HG02571 (cell line): Measurements from ENCODE around the gene TEDDM1.

Experiments
- ATAC-seq: cut with Tn5 transposase; IDR thresholded peaks from one replicate; pipeline ENCODE4 v1.9.1; 2021; ENCODE audit warnings: mild to moderate bottlenecking, moderate library complexity; ENCODE audit not compliant: unreplicated experiment

TEDDM1 gene

DNA sequence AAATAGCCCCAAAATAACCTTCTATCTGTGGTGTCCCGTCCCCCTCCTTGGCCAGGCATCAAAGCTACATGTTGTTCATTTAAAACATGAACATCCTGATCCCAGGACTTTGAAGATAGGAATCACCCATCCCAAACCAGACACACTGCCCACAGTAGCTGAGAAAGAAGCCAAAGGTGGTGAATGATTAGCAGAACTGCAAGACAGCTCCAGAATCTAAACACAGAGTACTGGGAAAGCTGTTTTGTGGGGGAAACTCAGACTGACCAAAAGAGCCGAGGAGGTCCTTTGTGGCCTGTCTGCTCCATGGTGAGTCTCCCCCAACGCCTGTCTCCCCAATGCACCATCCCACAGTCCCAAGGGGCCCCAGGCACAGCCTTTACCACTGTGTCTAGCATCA lies 7.3 kb upstream of the TEDDM1 start:
- ATAC-seq = no peak

DNA sequence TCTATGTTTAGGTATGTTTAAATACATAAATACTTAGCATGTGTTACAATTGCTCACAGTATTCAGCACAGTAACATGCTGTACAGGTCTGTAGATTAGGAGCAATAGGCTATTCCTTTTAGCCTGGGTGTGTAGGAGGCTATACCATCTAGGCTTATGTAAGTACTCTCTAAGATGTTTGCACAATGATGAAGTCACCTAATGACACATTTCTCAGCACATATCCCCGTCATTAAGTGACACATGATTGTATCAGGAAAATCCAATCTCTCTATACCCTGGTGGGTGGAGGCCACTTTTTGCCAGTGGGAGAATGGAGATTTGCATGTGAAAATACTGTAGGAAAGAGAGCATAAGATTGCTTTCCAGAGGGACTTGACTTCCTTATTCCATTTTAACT lies 5.5 kb upstream of the TEDDM1 start:
- ATAC-seq = no peak

DNA sequence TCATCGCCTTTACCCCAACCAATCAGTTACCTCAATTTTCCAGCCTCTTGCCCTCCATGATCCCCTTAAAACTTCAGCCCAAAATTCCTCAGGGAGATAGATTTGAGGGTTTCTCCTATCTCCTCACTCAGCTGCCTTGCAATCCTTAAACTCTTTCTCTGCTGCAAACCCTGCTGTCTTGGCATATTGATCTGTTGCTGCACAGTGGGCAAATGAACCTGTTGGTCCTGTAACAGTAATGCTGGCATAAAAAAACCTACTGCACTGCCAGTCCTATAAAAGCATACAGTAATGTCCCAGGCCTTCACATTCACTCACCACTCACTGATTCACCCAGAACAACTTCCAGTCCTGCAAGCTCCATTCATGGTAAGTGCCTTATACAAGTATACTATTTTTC lies 5.1 kb upstream of the TEDDM1 start:
- no peak for ATAC-seq

DNA sequence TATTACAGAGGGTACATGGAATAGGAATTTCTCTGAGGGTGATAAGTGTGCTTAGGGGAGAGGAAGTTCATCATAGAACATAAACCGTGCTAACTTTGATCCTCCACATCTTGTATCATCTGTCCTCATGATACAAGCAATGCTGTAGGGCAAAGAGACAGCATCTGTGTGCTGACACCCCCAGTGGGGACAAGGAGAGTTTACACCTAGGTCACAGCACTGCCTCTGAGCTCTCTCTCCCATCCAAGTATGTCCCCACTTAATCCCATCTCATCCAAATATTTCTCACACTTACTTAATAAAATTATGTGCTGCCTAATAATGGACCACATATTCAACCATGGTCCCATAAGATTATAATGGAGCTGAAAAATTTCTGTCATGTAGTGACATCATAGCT lies 4.3 kb upstream of the TEDDM1 start:
- no peak for ATAC-seq

DNA sequence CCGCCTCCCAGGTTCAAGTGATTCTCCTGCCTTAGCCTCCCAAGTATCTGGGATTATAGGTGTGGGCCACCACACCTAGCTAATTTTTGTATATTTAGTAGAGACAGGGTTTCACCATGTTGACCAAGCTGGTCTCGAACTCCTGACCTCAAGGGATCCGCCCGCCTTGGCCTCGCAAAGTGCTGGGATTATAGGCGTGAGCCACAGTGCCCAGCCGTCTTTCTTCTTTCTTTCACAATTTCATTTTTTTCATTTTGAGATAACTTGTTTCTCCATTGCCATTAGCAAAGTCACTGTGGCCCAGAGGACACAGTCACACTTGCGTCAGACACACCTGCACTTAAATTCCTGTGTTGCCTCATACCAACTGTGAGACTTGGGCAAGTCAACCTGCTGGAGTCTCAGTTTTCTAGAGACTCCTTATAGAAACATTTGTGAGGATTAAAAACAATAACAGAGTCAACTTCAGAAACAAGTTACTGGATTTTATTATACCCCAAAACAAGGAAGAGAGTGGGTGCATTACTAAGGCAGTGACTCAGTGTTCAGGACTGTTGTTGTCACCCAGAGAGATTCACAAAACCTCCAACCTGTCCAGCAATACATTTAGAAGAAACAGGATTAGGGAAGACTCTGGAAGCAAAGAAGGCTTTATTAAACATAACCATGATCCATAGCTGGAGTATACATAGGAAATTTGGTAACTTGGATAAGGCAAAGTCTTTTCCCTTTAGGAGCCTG lies 2.6 kb downstream of the TEDDM1 start:
- no peak for ATAC-seq

DNA sequence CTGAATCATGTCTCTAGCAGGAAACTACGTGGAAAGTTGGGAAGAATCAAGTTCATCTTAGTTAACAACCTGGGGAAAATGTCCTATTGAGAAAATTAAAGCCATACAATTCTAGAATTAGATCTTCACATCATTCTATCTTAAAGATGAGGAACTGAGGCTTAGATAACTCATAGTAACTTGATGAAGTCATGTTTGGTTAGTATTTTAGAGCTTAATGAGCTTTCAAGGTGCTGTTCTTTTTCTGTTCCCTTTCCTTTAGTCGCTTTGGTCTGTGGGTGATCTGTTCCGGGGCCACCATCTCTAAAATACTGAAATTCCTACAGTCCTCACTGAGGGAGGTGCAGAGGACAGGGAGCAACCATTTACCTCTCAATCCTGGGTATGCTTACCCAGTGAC lies 4.6 kb downstream of the TEDDM1 start:
- ATAC-seq = no peak

DNA sequence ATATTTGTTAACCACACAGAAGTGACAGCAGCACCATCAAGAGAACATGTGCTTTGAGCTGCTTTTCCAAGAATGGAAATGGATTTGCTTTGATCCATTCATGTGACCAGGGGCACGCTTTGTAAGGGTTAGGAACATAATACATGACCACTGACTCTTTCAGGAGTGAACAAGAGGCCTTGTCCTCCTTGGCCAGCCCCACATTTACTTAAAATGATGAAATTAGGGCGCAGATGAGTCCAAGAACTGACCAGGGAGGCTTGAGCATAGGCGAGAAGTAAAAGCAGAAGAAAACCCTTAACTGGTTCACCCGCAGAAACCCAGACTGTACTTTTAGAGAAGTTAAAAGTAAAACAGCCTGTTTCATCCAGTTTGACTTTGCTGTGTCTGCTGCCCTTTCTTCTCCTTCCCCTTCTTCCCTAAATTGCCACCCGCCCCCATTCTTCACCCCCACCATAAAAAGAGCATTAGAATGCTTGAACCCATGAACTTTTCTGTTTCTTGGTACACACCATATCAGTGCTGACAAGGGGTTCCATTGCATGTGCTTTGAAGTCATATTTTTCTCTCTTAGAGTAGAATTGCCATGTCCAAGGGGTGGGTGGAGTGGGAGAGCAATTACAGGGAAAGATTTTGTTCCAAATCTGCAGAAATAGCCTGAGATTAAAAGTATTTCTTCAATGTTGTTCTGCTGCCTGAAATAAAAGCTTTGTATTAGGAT lies 6.3 kb downstream of the TEDDM1 start:
- no peak for ATAC-seq

DNA sequence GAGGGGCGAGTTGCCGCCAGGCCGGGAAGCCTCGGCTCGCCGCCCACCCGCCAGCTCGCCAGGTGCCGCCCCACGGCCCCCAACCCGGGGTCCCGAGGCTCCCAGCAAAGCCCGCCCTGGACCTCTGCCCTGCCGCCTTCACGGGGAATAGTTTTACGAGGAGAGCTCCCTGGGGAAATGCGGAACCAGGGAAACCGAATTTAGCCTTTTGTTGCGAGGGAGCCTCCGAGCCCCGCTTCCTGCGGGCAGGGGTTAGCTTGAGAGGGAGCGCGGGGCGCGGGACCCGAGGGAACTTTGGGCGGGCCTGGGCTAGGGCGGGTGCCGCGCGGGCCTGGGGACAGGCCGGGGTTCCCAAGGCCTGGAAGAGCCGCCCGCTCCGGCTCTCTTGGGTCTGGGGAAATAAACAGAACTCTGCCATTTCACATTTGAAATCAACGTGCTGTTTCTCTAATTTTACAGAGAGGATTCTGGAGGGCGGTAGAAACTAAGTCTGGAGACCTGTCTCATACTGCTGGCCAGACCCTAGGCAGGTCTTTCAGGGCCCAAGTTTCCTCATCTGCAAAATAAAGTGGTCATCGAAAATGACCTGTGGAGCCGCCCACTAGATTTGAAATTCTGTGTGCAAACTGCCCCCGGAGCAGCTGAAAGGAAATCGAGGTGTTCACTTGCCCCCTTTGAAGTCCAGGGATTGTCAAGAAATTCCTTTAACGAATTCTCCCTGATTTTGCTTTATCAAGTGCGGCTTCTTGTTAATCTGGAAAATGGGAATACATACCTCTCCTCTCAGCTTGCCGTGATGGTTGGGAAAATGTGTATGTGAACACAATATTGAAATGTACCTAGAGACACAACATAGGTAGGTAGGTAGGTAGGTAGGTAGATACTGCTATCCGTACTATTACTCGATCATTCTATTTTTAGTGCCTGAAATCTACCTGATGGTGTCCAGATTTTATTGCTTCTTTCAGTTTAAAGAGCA lies 8.1 kb downstream of the TEDDM1 start:
- ATAC-seq = no peak

DNA sequence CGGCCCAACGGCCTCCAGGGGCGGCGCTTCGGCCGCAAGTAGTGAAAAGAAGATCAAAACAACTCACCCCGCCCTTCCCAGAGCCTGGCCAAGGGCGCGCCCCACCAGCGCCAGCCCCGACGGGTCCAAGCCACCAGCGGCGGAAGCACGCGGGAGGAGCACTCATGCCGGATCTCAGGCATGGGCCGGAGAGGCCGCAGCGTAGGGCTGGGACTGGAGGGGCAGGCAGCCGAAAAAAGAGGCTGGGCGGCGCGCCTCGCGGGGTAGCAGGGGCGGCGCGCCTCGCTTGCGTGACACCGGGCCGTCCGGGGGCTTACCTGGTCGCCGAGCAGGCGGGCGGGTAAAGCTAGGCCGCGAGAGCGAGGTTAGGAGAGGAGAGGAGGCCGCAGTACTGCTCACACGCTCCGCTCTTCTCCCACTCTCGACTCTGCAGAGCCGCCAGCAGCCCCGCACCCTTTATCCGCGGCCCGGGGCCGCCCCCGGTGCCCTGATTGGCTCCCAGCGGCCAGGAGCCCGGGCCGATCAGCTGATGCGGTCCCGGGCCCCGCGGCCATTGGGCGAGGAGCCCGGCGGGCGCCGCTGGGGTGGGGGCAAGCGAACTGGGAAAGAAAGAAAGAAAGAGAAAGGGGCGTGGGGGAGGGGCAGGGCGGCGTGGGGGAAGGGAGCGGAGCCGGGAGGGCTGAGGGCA lies 9.0 kb downstream of the TEDDM1 start, which contains the start of gene GLUL:
TSS of gene GLUL (minus strand) at position 429 of the 688 bp plus-strand sequence. CDS start 3,053 bp downstream, outside the sequence.
- peak; percentile 73 for ATAC-seq

DNA sequence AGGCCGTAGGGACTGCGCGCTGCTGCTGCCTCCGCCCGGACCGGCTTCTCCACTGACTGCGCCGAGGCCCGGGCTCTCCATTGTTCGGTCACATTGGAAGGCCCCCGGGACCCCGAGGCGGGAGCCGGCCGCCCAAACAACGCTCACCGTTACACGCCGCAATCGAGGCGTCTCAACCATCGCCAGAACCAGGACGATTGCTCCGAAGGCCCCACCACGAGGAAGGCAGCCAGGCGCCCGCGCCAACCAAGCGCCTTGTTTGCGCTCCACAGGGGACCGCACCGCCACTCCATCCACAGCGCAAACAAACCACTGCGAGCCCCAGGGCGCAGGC lies 9.5 kb downstream of the TEDDM1 start:
- no peak for ATAC-seq

DNA sequence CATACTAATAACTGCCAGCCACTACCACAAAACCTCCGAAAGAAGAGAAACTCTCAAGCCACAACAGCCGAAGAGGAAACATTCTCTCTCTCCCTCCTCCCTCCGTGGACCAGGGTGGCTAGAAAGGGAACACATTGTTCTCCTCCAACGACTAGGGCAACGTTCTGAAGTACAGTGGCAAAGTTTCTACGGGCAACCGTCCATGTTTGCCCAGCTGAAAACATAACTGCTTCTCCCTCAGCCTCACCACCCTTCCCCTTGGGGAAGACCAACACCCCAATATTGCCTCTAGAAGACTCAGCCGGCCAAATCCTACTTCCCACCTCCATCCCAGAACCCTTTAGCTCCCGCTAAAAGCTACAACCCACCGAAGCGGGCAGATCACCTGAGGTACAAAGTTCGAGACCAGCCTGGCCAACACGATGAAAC lies 10.8 kb downstream of the TEDDM1 start:
- no peak for ATAC-seq

DNA sequence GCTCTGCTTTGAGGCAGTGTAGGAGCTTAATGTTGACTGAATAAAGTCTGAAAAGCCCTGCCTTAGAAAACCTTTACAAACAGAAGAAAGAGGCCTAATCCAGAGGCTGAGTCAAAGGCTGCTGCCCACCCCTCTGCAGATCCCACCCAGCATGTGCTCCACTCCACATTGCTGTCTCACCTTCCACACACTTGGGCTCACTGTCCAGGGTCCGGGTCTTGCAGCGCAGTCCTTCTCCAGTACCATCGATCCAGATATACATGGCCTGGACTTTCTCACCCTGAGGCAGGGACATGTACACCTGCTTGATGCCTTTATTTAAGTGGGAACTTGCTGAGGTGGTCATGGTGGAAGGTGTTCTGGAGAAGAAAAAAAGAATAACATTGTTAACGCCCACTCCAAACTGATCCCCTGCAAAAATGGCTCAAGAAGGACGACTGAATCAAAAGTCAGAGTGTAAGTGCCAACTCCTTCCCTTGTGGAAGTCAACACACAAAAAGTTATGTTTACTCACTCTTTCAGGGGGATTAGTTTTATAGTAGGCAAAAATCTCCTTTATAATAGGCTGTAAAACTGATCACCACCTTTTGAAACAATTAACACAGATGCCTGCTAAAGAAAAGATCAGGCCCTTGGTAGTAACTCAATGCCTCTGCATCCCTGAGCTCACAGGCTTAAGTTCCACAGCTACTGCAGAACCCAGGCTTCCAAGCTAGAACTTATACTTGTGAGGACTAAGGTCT lies 11.9 kb downstream of the TEDDM1 start:
- ATAC-seq = no peak

DNA sequence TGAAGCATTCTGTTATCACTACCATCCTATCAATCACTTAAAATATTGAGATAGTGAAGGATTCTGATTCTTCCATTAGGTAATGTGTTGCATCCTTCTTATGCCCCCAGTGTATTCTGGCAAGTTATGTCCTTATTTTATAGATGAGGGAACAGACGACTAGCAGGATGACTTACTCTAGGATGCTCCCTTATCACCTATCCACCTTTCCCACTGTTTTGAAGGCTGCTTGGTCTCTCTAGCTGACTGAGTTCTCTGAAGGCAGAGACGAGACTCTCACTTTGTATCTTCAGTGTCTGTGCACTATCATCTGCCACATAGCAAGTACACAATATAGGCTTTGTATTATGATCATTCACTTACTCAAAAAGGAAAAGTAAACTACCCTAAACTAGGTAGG lies 12.9 kb downstream of the TEDDM1 start:
- no peak for ATAC-seq

DNA sequence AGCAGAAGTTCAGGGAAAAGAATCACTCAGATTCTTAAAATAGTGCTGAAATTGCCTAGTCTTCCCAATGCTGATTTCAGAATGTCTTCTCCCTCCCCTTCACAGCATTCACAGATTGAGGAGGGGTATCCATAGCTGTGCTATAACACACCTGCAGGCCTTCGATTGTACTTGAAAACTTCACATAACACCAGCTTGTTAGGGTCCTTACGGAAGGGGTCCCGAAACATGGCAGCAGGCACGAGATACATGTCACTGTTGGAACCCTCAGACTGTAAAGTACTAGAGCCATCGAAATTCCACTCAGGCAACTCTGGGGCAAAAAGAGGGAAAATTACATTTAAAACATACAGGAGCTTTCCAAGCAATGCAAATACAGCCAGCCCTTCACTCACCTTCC lies 13.5 kb downstream of the TEDDM1 start:
- no peak for ATAC-seq

DNA sequence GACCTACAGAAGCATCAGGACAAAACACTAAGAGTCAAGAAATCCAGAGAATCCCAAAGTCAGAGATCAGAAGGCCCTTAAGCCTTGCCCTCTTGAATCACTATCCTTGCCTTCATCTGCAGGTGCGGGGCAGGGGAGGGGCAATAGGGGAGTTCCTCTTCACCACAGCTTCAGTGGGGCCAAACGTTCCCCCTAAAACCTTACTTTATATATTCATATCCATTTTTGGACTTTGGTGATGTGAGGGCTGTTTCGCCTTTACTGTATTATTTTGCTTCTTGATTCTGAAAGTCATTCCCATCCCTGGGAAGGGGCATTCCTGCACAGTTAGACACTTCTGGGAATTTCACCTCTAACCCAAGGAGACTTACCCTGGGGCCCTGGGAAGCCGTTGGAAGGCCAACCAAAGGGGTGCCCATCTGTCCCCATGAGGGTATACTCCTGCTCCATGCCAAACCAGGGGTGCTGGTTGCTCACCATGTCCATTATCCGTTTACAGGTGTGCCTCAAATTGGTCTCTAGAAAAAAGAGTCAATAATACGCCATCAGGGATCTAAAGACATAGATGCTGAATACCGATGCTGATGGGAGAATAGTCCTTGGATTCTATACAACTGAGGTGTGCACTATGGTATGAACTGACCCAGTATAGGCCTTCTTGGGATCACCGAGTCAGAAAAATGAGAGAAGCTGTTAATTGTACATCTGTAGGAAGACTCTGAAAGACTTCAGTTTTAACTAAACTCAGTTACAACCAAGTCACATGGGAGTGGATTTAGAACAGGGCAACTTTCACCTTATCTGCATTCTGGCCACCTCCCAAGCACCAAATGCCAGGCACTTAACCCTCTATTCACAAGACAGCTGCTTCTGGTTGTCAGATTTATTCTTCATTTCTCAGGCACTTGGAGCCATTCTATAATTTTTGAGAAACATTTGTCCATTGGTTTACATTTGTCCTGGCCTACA lies 14.3 kb downstream of the TEDDM1 start:
- ATAC-seq = no peak

DNA sequence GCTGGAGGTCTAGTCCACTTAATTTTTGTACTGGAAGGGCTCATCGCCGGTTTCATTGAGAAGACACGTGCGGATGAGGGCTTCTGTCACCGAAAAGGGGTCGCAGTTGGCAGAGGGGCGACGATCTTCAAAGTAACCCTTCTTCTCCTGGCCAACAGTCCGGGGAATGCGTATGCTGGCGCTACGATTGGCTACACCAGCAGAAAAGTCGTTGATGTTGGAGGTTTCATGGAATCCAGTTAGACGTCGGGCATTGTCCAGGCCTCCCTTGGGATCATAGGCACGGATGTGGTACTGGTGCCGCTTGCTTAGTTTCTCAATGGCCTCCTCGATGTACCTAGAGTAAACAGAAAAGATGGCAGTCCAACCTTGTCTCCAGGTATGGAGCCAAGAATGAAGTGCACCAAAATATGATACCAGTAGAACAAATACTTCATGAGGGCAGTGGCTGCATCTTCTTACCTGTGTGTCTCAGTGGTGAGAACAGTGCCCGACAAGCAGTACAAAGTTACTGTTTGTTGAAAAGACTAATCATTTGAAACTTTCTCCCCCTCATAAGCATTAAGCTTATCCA lies 16.0 kb downstream of the TEDDM1 start:
- no peak for ATAC-seq

DNA sequence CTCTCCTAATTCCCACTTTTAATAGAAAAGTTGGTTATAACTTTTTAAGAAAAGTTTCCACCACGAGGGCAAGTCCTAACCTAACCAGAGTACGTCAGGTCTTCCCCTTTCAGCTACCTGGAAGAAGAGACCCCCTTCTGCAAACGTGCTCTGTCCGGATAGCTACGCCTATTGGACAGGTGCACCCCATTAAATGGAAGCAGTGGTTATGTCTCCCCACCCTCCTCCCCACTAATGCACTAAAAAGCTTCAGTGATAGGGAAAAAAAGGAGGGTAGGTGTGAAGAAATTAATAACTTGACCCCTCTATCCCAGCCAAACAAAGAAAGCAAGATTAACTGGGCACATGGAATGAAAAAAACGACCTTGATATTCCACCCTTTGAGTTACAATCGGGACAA lies 16.5 kb downstream of the TEDDM1 start:
- ATAC-seq = no peak

DNA sequence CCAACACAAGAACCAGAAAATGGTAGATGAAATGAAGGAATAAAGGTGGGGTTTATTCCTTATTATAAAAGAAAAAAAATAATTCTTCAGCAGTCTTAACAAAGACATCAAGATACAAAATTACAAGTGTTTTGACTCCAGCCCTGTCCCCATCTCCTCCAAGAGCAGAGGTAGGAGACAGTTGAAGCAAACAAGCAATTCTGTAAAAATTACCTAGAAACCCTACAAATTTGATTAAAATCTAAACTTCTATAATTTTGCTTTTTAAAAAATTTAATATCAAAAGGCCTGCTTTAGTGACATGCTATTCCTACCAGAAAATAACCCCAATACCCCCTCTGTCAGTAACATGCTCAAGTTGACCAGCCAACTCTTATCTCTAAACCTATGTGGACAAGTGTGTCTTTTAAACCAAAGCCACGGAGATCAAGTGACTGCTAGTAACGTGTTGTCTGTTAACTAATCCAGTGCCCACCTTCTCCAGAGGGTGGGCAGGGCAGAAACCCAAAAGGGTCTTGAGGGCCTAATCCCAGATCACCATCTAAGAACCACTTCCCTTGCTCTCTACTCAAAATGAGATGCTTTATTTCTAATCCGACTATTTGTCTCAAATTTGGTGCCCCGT lies 17.3 kb downstream of the TEDDM1 start:
- ATAC-seq = no peak
